Motor neuron (in vitro differentiated cells): Measurements from ENCODE around the gene RASA3. TPM values are rescaled to one million over a fixed set of nuclear protein-coding genes. Genes with fewer than 3 reads are reported as not detected.
A peak's percentile ranks its signal among the peaks of the same experiment; 100 is the strongest.
"Not testable (repeated sequence)": the region's sequence is repeated elsewhere in the genome, so short reads cannot be mapped to it uniquely, and the experiment has no call there.

Experiments used
- ATAC-seq, 8 experiments: fragments of 200-7000 bp; cut with Tn5 transposase; replicated peaks in 6 of 8; 2 replicates each; pipeline ENCODE4 v1.8.0; 2021; ENCODE audit warnings: mild to moderate bottlenecking in 8 of 8, moderate library complexity in 8 of 8
- H3K27ac ChIP-seq, 2 donors: fragments of 250-450 bp; sonication (Bioruptor Pico); 2 replicates each; pipeline ENCODE4 v1.9.0; 2021; ENCODE audit warnings: antibody characterized with exemption in 2 of 2, mild to moderate bottlenecking in 2 of 2, moderate library complexity in 1 of 2
- H3K4me1 ChIP-seq, 2 donors: fragments of 250-450 bp; sonication (Bioruptor Pico); replicated peaks in 1 of 2; 2 replicates each; pipeline ENCODE4 v1.6.1; 2021; ENCODE audit warnings: antibody characterized with exemption in 2 of 2, mild to moderate bottlenecking in 2 of 2, moderate library complexity in 1 of 2
- H3K4me3 ChIP-seq, 5 donors: fragments of 250-450 bp; sonication (Bioruptor Pico); 2 replicates each; pipeline ENCODE4 v1.9.0; 2021; ENCODE audit warnings: antibody characterized with exemption in 5 of 5, mild to moderate bottlenecking in 5 of 5, moderate library complexity in 4 of 5
- WGBS, 10 experiments: fragments of 450-650 bp; shearing (Covaris generic); methylation state at CpG; one replicate each; pipeline ENCODE4 v1.0.0; 2022; 5-methylcytosine and 5-hydroxymethylcytosine counted together
- in situ Hi-C, 9 experiments: fragments of 400-800 bp; cut with MboI; loops; one replicate each; pipeline ENCODE4 v1.15.0; 2021; ENCODE audit warnings: low sequenced_read_pairs in 9 of 9, low pct_unique_long_range_greater_than_20kb in 2 of 9; ENCODE audit not compliant: unreplicated experiment in 9 of 9
- total RNA-seq, 8 experiments: library from RNA; unstranded; fragments of 300-600 nt; gene quantifications; 2 replicates each; pipeline versions ENCODE4 v1.2.3 to v1.2.4, GENCODE V29; 2022

Gene RASA3
- total RNA-seq, 8 experiments from 2014 or later: 1.3 to 25.2 (median 10.0) TPM

DNA sequence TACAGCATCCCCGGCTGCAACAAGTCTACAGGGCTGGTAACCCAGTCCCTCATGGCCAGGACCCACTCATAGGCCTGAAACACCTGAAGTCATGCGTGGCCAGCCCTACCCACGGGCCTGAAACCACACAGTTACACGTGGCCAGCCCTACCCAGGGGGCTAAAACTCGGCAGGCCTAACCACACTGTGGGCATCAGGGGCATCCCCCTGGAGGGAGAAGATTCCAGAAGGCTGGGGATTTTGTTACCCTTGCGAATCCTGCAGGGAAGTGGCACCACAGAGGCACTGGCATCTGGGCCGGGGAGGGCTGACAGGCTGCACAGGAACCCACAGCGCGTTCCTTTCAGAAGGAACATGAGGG, 110.1 kb downstream of the RASA3 start:
- no peak overlapping the region for H3K27ac ChIP-seq
- ATAC-seq: no peak
- peaks cover 11 to 15% of the 10 kb centered on the region in 2 donors for H3K4me1 ChIP-seq
- no peak overlapping the region for H3K4me3 ChIP-seq
- WGBS, 10 experiments: 40 to 100% (median 100%) methylated on average over 1 to 4 of the region's 9 CpGs; no CpG with 5 or more reads in 5 of the 10 experiments
- in situ Hi-C loops: no loop called here

DNA sequence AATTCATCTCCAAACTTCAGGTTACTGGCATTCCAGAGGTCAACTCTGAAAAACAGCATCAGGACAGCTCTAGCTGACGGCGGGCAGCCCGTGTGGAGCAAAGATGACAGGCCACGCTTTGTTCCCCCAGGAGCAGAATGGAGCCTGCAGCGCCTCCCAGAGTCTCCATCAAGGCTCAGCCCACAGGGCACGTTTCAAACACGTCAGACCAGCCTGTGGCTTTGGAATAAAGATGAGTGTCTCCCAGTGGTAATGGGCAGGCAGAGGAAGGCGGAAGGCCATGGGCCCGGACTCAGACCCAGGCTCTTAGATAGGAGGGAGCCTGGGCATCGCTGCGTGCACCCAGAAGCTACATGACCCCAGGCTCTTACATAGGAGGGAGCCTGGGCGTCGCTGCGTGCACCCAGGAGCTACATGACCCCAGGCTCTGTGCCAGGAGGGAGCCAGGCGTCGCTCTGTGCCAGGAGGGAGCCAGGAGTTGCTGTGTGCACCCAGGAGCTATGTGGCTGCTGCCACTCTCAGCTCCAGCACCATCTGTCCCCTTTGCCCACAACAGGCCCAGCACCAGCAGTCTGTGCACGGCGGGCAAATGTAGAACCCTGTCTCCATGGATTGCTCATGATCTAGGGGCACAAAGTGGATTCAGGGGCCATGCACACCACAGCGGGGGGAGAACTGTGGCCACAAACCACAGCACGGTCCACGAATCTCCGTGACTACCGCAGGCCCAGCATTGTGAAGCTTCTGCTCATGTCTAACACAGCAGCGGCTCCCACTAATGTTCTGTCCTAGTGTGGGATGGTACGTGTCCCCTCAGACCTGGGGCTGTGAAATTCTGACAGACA, 110.7 kb downstream of the RASA3 start:
- ATAC-seq: no peak
- no peak overlapping the region for H3K27ac ChIP-seq
- in situ Hi-C loops: no loop called here
- 89 to 100% methylated on average over 1 to 9 of the region's 25 CpGs; no CpG with 5 or more reads in 8 of the 10 experiments for WGBS, 10 experiments
- peaks cover 11 to 15% of the 10 kb centered on the region in 2 donors for H3K4me1 ChIP-seq
- no peak overlapping the region for H3K4me3 ChIP-seq

DNA sequence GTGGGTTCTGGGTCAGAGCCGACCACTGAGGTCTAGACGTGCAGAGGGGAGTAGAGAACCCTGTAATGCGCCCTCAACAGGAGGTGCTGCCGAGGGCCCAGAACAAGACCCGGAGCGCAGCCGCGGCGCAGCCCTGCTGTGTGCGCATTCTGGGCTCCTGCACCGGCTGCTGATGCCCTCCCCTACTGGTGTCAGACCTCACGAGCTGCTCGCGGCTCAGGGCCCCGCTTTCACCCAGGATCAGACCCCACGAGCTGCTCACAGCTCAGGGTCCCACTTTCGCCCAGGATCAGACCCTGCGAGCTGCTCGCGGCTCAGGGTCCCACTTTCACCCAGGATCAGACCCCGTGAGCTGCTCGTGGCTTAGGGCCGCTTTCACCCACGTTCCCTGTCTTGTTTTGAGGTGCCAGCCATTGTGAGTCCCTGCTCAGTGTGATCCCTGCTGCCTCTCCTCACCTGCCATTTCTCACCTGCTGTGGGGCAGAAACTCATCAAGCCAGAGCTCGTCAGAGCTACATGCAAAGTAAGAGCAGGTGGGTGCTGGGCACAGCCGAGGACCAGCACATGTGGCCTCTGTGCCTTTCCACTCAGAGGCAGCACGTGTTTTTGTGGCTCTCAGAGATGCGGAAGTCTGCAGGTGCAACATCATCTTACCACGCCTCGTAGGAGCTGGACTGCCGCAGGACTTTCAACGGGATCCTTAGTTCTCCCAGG, 111.5 kb downstream of the RASA3 start:
- no peak overlapping the region for H3K4me3 ChIP-seq
- no peak overlapping the region for H3K27ac ChIP-seq
- WGBS, 10 experiments: 60 to 100% (median 97%) methylated on average over 1 to 10 of the region's 32 CpGs; no CpG with 5 or more reads in 4 of the 10 experiments
- in situ Hi-C loops: no loop called here
- ATAC-seq: no peak
- peaks cover 7 to 9% of the 10 kb centered on the region in 2 donors for H3K4me1 ChIP-seq

DNA sequence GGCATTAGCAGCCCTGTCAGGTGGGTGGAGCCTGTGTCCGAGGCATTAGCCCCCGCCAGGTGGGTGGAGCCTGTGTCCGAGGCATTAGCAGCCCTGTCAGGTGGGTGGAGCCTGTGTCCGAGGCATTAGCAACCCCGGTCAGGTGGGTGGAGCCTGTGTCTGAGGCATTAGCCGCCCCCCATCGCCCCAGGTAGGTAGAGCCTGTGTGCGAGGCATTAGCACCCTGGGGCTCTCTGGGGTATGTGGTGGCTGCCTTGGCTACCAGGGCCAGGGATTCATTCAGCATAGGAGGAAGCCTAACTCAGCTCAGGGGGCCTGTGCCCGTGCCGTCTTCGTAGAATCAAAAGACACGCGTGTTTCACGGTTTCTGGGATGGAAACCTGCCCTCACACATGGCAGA, 112.3 kb downstream of the RASA3 start:
- H3K4me1 ChIP-seq, H3K4me3 ChIP-seq, in situ Hi-C loops, H3K27ac ChIP-seq: not testable (repeated sequence)
- 93 to 100% methylated on average over 1 to 3 of the region's 14 CpGs; no CpG with 5 or more reads in 8 of the 10 experiments for WGBS, 10 experiments
- peak in 4 of 8 experiments; percentile 10 to 27 (median 20) for ATAC-seq

DNA sequence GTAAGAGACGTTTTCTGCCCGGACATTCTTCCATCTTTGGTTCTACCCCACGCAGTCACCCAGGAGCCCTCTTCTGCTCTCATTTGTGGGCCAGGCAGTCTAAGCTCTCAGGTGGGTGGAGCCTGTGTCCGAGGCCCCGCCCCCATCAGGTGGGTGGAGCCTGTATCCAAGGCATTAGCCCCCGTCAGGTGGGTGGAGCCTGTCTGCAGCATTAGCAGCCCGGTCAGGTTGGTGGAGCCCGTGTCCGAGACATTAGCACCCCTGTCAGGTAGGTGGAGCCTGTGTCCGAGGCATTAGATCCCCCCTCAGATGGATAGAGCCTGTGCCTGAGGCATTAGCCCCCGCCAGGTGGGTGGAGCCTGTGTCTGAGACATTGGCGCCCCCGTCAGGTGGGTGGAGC, 113.1 kb downstream of the RASA3 start:
- peaks cover 7 to 8% of the 10 kb centered on the region in 2 donors for H3K4me1 ChIP-seq
- in situ Hi-C loops: no loop called here
- 52 to 100% (median 100%) methylated on average over 1 to 2 of the region's 13 CpGs; no CpG with 5 or more reads in 5 of the 10 experiments for WGBS, 10 experiments
- no peak overlapping the region for H3K27ac ChIP-seq
- H3K4me3 ChIP-seq: no peak overlapping the region
- peak in 5 of 8 experiments; percentile 48 to 84 (median 69) for ATAC-seq

DNA sequence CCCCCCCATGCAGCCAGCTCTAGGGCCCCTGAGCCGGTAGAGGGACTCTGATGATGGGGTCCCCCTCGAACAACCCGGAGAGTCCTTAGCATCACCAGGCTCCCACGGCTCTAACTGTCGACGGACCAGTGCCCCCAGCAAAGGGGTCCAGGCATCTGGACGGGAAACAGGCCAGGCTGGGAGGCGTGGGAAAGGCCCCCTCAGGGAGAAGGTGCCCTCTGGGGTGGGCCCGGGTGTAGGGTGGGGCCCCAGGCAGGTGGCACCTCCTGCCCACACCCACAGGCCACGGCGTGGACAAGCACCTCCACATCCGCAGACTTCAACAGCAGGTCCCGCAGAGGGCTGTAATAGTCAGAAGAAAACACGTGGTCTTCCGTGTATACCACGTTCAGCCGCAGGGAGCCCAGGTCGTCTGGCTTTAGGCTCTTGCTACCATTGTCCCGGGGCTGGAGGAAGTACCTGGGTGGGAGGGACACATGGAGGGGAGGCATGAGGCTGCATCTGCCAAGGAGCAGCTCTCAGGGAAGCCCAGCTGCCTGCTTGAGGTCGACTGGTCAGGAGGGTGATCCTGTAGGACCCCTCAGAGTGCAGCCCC, 113.9 kb downstream of the RASA3 start:
- Histone ChIP-seq H3K27ac (no peak overlapping the region), H3K4me1 (peaks cover 7 to 8% of the 10 kb centered on the region in 2 donors), H3K4me3 (no peak overlapping the region)
- ATAC-seq: no peak
- 80 to 82% methylated on average over 2 to 3 of the region's 20 CpGs; no CpG with 5 or more reads in 8 of the 10 experiments for WGBS, 10 experiments
- in situ Hi-C loops: no loop called here

DNA sequence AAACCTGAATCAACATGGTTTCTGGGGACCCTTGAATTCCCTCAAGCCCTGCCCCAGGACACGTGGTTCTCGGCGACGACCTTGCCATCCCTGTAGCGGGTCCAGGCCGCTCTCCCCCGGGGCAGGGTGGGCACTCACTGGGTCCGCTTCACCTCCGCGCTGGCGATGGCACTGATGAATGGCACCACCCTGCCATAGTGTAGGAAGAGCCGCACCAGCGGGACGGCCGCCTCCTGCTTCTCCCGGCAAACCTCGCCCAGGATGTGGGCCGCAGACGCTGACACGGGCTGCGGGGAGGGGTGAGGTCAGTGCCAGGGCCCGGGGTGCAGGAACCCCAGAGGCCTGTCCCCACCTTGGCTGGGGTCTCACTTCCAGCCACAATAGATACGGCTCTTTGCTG, 114.5 kb downstream of the RASA3 start:
- no peak for ATAC-seq
- H3K4me3 ChIP-seq: no peak overlapping the region
- in situ Hi-C loops: no loop called here
- no peak overlapping the region for H3K27ac ChIP-seq
- peaks cover 7 to 8% of the 10 kb centered on the region in 2 donors for H3K4me1 ChIP-seq
- 100% methylated on average over 1 to 5 of the region's 23 CpGs; no CpG with 5 or more reads in 8 of the 10 experiments for WGBS, 10 experiments

DNA sequence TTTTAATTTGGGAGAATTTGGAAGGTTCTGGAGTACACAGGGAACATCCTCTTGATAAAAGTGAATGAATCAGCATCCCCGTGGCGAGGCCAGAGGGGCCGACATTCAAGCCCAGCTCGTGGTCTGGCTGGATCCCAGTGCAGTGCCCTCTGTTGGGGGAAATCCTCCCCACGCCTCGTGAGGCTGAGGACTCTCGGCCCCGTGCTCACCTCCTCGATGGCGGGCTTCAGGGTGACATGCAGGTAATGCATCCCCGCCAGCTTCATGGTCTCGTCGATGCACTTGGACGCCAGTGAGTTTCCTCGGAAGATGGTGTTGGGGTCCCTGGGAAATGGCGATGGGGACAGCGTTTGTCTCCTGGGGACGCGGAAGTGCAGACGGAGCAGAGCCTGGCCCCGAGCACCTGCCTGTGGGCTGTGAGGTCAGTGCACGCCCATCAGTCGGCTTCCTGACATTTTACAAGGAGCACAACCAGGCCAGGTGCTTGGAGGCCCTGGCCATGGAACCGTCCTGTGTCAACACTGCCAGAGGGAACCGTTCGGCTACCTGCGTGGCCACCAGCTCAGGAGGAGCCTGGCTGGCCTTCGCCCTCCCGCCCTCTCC, 115.3 kb downstream of the RASA3 start:
- no peak for ATAC-seq
- Histone ChIP-seq H3K27ac (no peak overlapping the region), H3K4me1 (peaks cover 7 to 8% of the 10 kb centered on the region in 2 donors), H3K4me3 (no peak overlapping the region)
- WGBS, 10 experiments: 80 to 100% (median 88%) methylated on average over 1 to 7 of the region's 29 CpGs; no CpG with 5 or more reads in 4 of the 10 experiments
- in situ Hi-C loops: no loop called here

DNA sequence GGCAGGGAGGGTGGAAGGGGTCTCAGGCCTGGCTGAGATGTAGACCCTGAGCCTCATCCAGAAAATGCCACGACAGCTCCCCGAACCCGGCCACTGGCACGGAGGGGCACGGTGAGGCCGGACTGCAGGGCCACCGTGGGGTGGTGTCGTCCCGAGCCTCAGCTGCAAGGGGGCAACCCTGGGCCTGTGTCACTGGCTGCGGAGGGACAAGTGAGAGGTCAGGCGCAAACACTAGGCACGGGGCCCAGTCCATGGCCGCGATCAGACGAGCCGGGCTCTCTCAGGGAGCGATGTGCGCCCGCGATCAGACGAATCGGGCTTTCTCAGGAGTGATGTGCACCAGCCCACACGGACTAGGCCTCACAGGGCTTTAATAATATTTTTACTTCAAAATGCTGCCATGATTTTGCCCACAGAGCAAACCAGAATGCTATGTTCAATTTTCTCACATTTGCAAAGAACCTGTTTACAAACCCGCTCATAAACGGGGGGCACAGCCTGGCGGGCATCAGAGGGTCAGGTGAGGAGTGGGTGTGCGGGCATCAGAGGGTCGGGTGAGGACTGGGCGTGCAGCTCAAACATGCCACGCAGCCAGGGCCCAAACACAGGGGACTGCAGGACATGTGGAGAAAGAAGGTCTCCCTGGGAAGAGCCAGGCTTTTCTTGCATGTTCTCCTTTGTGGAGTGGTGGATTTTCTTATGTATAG, 115.9 kb downstream of the RASA3 start:
- ATAC-seq: no peak
- no peak overlapping the region for H3K27ac ChIP-seq
- WGBS, 10 experiments: 75 to 100% (median 96%) methylated on average over 1 to 8 of the region's 30 CpGs; no CpG with 5 or more reads in 4 of the 10 experiments
- no peak overlapping the region for H3K4me3 ChIP-seq
- in situ Hi-C loops: no loop called here
- H3K4me1 ChIP-seq: peaks cover 7 to 8% of the 10 kb centered on the region in 2 donors

DNA sequence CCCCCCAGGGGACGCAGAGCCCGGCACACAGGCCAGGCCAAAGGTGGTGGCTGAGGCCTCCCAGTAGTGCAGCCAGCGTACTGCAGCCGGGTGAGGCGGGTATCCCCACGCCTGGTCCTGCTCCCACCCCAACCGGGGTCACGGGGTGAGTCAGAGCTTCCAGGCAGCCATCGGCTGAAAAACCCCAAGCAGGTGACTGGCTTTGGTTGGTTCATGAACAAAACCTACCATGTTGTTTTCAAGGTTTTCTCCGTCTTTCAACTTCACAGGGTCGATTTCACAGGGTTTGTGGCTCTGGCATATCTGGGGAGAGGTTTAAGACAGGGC, 116.5 kb downstream of the RASA3 start:
- in situ Hi-C loops: no loop called here
- Histone ChIP-seq H3K4me3 (no peak overlapping the region), H3K27ac (no peak overlapping the region), H3K4me1 (peaks cover 7 to 8% of the 10 kb centered on the region in 2 donors)
- peak in 2 of 8 experiments; percentile 10 to 12 for ATAC-seq
- 84 to 100% methylated on average over 1 to 5 of the region's 11 CpGs; no CpG with 5 or more reads in 8 of the 10 experiments for WGBS, 10 experiments

DNA sequence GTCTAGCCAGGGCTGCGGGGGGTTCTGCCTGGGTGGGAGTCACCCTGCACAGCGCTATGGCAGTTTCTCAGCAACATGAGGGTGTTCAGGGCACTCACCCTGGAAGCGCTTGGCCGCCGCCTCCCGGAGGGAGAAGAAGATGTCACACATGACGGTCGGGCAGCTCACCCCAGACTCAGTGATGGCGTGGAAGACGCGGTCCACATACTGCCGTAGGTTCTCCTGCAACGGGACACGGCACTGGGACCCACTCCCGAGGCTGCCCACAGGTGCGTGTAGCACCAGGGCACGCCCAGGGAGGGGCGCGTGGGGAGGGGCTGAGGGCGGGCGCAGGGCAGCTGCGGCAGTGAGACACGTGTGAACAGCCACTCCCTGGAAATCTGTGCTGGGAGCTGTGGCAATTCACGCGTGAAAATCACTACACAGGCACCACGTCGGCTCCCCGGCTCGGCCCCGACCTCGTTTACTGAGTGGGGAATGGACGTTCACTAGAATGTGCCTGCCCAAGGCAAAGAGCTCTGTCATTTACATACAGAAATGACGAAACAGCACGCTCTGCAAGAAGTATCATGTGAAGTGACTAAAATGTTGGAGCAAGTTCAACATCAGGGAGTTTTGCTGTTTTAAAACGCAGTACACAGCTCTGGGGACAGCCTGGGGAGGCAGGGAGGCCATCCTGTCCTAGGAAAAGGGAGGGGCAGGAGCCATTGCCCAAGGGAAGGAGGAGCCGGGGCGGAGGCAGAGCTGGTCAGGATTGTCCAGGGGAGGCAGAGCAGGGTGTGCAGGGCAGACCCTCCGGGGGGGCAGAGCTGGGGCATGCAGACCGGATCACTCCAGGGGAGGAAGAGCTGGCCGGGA, 117.1 kb downstream of the RASA3 start:
- H3K4me1 ChIP-seq: peaks cover 6 to 8% of the 10 kb centered on the region in 2 donors
- WGBS, 10 experiments: 64 to 100% (median 83%) methylated on average over 1 to 5 of the region's 40 CpGs; no CpG with 5 or more reads in 6 of the 10 experiments
- in situ Hi-C loops: no loop called here
- peak in 7 of 8 experiments; percentile 18 to 93 (median 72) for ATAC-seq
- H3K4me3 ChIP-seq: no peak overlapping the region
- no peak overlapping the region for H3K27ac ChIP-seq
